ENCODE measurements around the gene ATP2B3. TPM values are rescaled to one million over a fixed set of nuclear protein-coding genes. Genes with fewer than 3 reads are reported as not detected.

Gene ATP2B3
- total and polyA plus RNA-seq, 10 of the 15 experiments (the other 5 are each of a cell fraction or from before 2014, with no cell fraction given), result 0.01 TPM; not detected in 9

DNA sequence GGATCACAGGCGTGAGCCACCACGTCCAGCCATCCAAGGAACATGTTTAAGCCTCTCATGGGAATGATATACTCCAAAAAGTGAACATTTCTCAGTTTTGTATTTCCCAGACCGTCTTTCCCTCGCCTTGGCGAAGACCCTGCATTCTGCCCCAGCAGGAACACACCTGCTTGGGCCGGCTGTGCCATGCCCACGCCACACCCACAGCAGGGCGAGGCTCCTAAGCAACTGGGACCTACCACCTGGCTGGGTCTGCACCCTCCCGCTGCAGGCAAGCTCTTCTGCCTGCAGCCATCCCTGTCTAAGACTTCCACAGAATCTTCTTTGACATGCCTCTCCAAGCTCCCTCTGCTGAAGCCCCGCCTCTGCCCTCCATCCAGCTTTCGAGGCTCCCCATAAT lies 77.9 kb downstream of the ATP2B3 start:
- no peak for TF ChIP-seq RFX5 (IDR thresholded peaks at IDR 0.05; ENCODE audit: low read depth, low read length)
- TF ChIP-seq, protein P1, sequence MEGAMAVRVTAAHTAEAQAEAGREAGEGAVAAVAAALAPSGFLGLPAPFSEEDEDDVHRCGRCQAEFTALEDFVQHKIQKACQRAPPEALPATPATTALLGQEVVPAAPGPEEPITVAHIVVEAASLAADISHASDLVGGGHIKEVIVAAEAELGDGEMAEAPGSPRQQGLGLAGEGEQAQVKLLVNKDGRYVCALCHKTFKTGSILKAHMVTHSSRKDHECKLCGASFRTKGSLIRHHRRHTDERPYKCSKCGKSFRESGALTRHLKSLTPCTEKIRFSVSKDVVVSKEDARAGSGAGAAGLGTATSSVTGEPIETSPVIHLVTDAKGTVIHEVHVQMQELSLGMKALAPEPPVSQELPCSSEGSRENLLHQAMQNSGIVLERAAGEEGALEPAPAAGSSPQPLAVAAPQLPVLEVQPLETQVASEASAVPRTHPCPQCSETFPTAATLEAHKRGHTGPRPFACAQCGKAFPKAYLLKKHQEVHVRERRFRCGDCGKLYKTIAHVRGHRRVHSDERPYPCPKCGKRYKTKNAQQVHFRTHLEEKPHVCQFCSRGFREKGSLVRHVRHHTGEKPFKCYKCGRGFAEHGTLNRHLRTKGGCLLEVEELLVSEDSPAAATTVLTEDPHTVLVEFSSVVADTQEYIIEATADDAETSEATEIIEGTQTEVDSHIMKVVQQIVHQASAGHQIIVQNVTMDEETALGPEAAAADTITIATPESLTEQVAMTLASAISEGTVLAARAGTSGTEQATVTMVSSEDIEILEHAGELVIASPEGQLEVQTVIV (IDR thresholded peaks at IDR 0.05; ENCODE audit: borderline replicate concordance, partially characterized antibody), result no peak
- no peak for TF ChIP-seq NR2C1 (IDR thresholded peaks at IDR 0.05)
- TF ChIP-seq PAX8 (IDR thresholded peaks at IDR 0.05), result no peak
- TF ChIP-seq MTA2 (IDR thresholded peaks at IDR 0.05; ENCODE audit: low read depth), result no peak
- no peak for TF ChIP-seq CBFB (IDR thresholded peaks at IDR 0.05; ENCODE audit: low read depth)
- TF ChIP-seq SIN3A (IDR thresholded peaks at IDR 0.05; ENCODE audit: low read depth, low read length), result no peak
- TF ChIP-seq ASH2L (IDR thresholded peaks at IDR 0.05; ENCODE audit: borderline replicate concordance, low read depth), result no peak
- TF ChIP-seq PML (IDR thresholded peaks at IDR 0.05; ENCODE audit: low read length), result no peak
- TF ChIP-seq ZBED1 (IDR thresholded peaks at IDR 0.05; ENCODE audit: borderline replicate concordance), result no peak
- TF ChIP-seq STAT3 (IDR thresholded peaks at IDR 0.05; ENCODE audit: low read depth, low read length), result no peak
- Histone ChIP-seq H2AFZ (ENCODE audit: control insufficient read depth, low read depth, low read length) (no peak overlapping the region), H3K27me3 (replicated peaks in 1 of 2; ENCODE audit: control insufficient read depth in 2 of 2, insufficient read depth in 2 of 2, low read length in 1 of 2) (no peaks in the 10 kb centered on the region), H3K27ac (ENCODE audit: control insufficient read depth, insufficient read depth) (no peak overlapping the region), H3K4me3 (no peak overlapping the region), H3K79me2 (ENCODE audit: control insufficient read depth, insufficient read depth, low read length) (peaks cover 14% of the 10 kb centered on the region), H4K20me1 (ENCODE audit: control insufficient read depth, insufficient read depth) (no peaks in the 10 kb centered on the region), H3K36me3 (ENCODE audit: control insufficient read depth in 2 of 2, insufficient read depth in 2 of 2, low read length in 1 of 2) (no peaks in the 10 kb centered on the region; a peak in 1 of 4 replicates), H3K4me1 (ENCODE audit: control insufficient read depth, insufficient read depth, low read length) (no peaks in the 10 kb centered on the region), H3K9me3 (replicated peaks; ENCODE audit: control insufficient read depth, insufficient read depth, low read length) (no peaks in the 10 kb centered on the region; the same call in 2 of the 3 replicates), H3K9ac (ENCODE audit: control insufficient read depth, insufficient read depth, low read length) (no peak overlapping the region), H3K4me2 (ENCODE audit: control insufficient read depth, insufficient read depth) (no peak overlapping the region)
- DNase-seq (ENCODE audit: low read depth, low spot score) (no peak), FAIRE-seq (no peak), ATAC-seq (no peak)
- 48% methylated on average over 11 of the region's 11 CpGs for WGBS (ENCODE audit: insufficient coverage, insufficient replicate concordance, low lambda C conversion rate, missing lambda C conversion rate)
- in situ Hi-C loops (cut with MboI) (no loop called here), intact Hi-C loops (cut with micrococcal nuclease; ENCODE audit: unreplicated experiment) (no loop called here)
- CTCF ChIA-PET, result no interaction called here
- BruUV-seq (replicated peaks), result no TSS peak
- RAD21 ChIA-PET (ENCODE audit: unreplicated experiment), result no interaction called here
- SMC1A ChIA-PET (ENCODE audit: uncharacterized antibody, unreplicated experiment), result no interaction called here
- POLR2A ChIA-PET, result no interaction called here

All from GM12878 (cell line).